H7 (cell line): ENCODE measurements around the gene CAP1. TPM values are rescaled to one million over a fixed set of nuclear protein-coding genes. Genes with fewer than 3 reads are reported as not detected.
"Not testable (repeated sequence)": the region's sequence is repeated elsewhere in the genome, so short reads cannot be mapped to it uniquely, and the experiment has no call there.

Experiments
- DNase-seq: peaks from one replicate; pipeline ENCODE4 v3.0.0; 2012
- H3K27me3 ChIP-seq: 2 replicates; pipeline ENCODE4 v1.6.0; 2011; ENCODE audit warnings: mild to moderate bottlenecking, low read length; ENCODE audit not compliant: control insufficient read depth, insufficient read depth
- H3K36me3 ChIP-seq: replicated peaks from 2 replicates; pipeline ENCODE4 v1.5.1; 2011; ENCODE audit warnings: low read length; ENCODE audit not compliant: control insufficient read depth, insufficient read depth
- H3K4me3 ChIP-seq: 2 replicates; pipeline ENCODE4 v1.5.1; 2011; ENCODE audit warnings: low read depth, mild to moderate bottlenecking, control low read depth, low read length, moderate library complexity; ENCODE audit not compliant: insufficient read depth
- total RNA-seq: library from RNA; depleted of rRNA; stranded (reverse); fragments of >200 nt; shearing (Covaris generic); gene quantifications from 2 replicates; pipeline ENCODE4 v1.2.3, GENCODE V29; 2014; rRNA removed

Gene CAP1
- 386 and 432 TPM in 2 replicates for total RNA-seq

GRCh38 chr1:40040511-40041465 is at the start of gene CAP1:
CAP1 (plus strand) TSS chr1:40040729; CDS start chr1:40059347, 18,618 bp downstream.
- Histone ChIP-seq H3K36me3 (peaks cover 3% of the 10 kb centered on the region), H3K4me3 (peak within 1 kb of the TSS; percentile 91), H3K27me3 (no peaks in the 10 kb centered on the region)
- peak; percentile 99 for DNase-seq

- DNase-seq: no peak
- no peak overlapping the region for H3K4me3 ChIP-seq
- H3K36me3 ChIP-seq: no peaks in the 10 kb centered on the region
- no peaks in the 10 kb centered on the region for H3K27me3 ChIP-seq
Observed at GRCh38 chr1:39992234-39992633, 48.3 kb upstream of the CAP1 start.

- no peak overlapping the region for H3K4me3 ChIP-seq
- no peaks in the 10 kb centered on the region for H3K36me3 ChIP-seq
- no peaks in the 10 kb centered on the region for H3K27me3 ChIP-seq
- DNase-seq: no peak
Observed at GRCh38 chr1:39992888-39993287, 47.6 kb upstream of the CAP1 start.

GRCh38 chr1:39995973-39996393 is 44.5 kb upstream of the CAP1 start:
- Histone ChIP-seq H3K4me3 (no peak overlapping the region), H3K36me3 (no peaks in the 10 kb centered on the region), H3K27me3 (no peaks in the 10 kb centered on the region)
- DNase-seq: no peak

- H3K36me3 ChIP-seq: no peaks in the 10 kb centered on the region
- DNase-seq: no peak
- no peak overlapping the region for H3K4me3 ChIP-seq
- H3K27me3 ChIP-seq: no peaks in the 10 kb centered on the region
Observed at GRCh38 chr1:39996396-39997004, 44.0 kb upstream of the CAP1 start.

GRCh38 chr1:40001456-40001855 is 39.1 kb upstream of the CAP1 start:
- H3K27me3 ChIP-seq: no peaks in the 10 kb centered on the region
- H3K36me3 ChIP-seq: no peaks in the 10 kb centered on the region
- H3K4me3 ChIP-seq: no peak overlapping the region
- no peak for DNase-seq

- Histone ChIP-seq H3K27me3 (no peaks in the 10 kb centered on the region), H3K36me3 (no peaks in the 10 kb centered on the region), H3K4me3 (no peak overlapping the region)
- DNase-seq: no peak
Observed at GRCh38 chr1:40003156-40004093, 37.1 kb upstream of the CAP1 start.

- peak; percentile 42 for DNase-seq
- no peak overlapping the region for H3K4me3 ChIP-seq
- H3K36me3 ChIP-seq: no peaks in the 10 kb centered on the region
- no peaks in the 10 kb centered on the region for H3K27me3 ChIP-seq
Observed at GRCh38 chr1:40004857-40005256, 35.7 kb upstream of the CAP1 start.

- not testable (repeated sequence) for DNase-seq, H3K4me3 ChIP-seq, H3K27me3 ChIP-seq, H3K36me3 ChIP-seq
Observed at GRCh38 chr1:40007481-40008034, 33.0 kb upstream of the CAP1 start.

- Histone ChIP-seq H3K27me3 (no peaks in the 10 kb centered on the region), H3K4me3 (no peak overlapping the region), H3K36me3 (no peaks in the 10 kb centered on the region)
- DNase-seq: no peak
Observed at GRCh38 chr1:40011198-40011597, 29.3 kb upstream of the CAP1 start.

- H3K4me3 ChIP-seq: no peak overlapping the region
- no peak for DNase-seq
- no peaks in the 10 kb centered on the region for H3K27me3 ChIP-seq
- no peaks in the 10 kb centered on the region for H3K36me3 ChIP-seq
Observed at GRCh38 chr1:40014253-40014706, 26.2 kb upstream of the CAP1 start.

- Histone ChIP-seq H3K27me3 (no peaks in the 10 kb centered on the region), H3K4me3 (no peak overlapping the region), H3K36me3 (no peaks in the 10 kb centered on the region)
- DNase-seq: peak; percentile 25
Observed at GRCh38 chr1:40014812-40015594, 25.5 kb upstream of the CAP1 start.

GRCh38 chr1:40017951-40018575 is 22.5 kb upstream of the CAP1 start:
- no peaks in the 10 kb centered on the region for H3K27me3 ChIP-seq
- no peak overlapping the region for H3K4me3 ChIP-seq
- DNase-seq: peak; percentile 50
- no peaks in the 10 kb centered on the region for H3K36me3 ChIP-seq
